B cell (primary cell): ENCODE measurements around the gene TNFRSF25.

Source experiments
- CTCF ChIP-seq: fragments of 200-600 bp; IDR thresholded peaks from one replicate; pipeline ENCODE4 v1.8.0; 2022; ENCODE audit warnings: antibody characterized with exemption, mild to moderate bottlenecking
- EZH2 ChIP-seq: IDR thresholded peaks from 2 replicates; pipeline ENCODE4 v1.6.1; 2012; ENCODE audit warnings: borderline replicate concordance, low read depth, mild to moderate bottlenecking, moderate library complexity, low read length; ENCODE audit not compliant: insufficient read depth, poor library complexity, severe bottlenecking

GRCh38 chr1:6456800-6457466 lies 9.0 kb downstream of the TNFRSF25 start:
- TF ChIP-seq EZH2 (no peak), CTCF (no peak)
